Activated CD8-positive, alpha-beta memory T cell treated with anti-CD3 and anti-CD28 coated beads for 36 hours (primary cell): ENCODE measurements around the gene KREMEN1. TPM values are rescaled to one million over a fixed set of nuclear protein-coding genes. Genes with fewer than 3 reads are reported as not detected.

Experiments used
- CTCF ChIA-PET: fragments of 350-600 bp; sonication (Branson Sonifier 250); formaldehyde crosslinking; loops from one replicate; lab custom pipeline; 2021; ENCODE audit warnings: antibody characterized with exemption; lab: Charles Lee
- POLR2A ChIA-PET: fragments of 350-600 bp; sonication (Branson Sonifier 250); formaldehyde crosslinking; loops from one replicate; lab custom pipeline; 2021; ENCODE audit warnings: antibody characterized with exemption; lab: Charles Lee
- total RNA-seq, 2 experiments: library from RNA; stranded (reverse); gene quantifications; one replicate each; pipeline ENCODE4 v1.2.3, GENCODE V29; 2021

KREMEN1 gene
- total RNA-seq, 2 experiments from 2014 or later, result 0.13 to 0.15 TPM

DNA sequence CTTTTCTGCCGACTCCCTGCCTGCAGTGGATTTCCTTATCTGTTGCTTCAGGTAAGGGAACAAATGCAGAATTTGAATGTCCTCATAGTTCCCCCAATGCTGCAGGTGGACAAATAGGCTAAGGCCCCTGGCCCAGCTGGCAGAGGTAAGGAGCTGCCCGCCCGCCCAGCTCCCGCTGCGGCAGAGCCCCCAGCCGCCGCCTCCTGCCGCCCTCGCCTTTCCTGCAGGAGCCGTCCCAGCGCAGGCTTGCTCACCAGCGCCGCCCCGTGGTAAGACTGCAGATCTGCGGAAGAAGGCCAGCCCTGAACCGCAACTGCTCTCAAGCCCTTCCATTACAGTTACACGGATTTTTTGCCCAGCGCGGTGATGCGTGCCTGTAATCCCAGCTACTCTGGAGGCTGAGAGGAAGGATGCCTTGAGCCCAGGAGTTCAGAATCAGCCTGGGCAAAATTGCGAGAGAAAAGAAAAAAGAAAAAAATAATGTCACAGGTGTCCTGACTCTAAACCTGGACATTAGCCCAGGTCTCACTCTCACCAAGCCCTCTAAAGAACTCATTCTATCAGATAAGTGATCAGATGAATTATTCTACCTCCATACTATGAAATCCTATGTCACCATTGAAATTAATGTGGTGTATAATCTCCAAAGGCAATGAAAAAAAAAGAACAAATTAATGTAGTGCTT, 81.7 kb downstream of the KREMEN1 start:
- ChIA-PET CTCF (interaction anchor here (0.6 to 1.2 kb wide), 7 partner anchors 15 to 104 kb away, joined by 3 to 6 read pairs (median 3); no protein-coding TSS in a partner anchor), POLR2A (no interaction called here)

DNA sequence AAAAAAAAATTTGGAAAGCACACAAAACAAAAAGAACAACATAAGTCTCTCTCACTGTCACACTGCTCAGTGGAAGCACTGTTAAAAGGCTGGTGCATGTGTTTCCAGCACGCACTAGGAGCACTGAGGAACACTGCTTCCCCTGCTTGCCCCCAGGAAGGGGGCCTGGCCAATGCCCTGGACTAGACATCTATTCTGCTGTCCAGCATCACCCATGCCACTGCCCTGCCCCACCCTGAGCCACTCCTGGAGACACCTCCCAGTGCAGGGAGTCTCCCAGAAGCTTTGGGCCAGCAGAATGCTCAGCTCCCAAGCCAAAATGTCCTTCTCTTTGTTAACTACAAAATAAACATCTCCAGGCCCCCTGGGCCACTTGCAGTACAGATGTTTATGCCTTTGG, 83.1 kb downstream of the KREMEN1 start:
- CTCF ChIA-PET, result no interaction called here
- POLR2A ChIA-PET, result no interaction called here

DNA sequence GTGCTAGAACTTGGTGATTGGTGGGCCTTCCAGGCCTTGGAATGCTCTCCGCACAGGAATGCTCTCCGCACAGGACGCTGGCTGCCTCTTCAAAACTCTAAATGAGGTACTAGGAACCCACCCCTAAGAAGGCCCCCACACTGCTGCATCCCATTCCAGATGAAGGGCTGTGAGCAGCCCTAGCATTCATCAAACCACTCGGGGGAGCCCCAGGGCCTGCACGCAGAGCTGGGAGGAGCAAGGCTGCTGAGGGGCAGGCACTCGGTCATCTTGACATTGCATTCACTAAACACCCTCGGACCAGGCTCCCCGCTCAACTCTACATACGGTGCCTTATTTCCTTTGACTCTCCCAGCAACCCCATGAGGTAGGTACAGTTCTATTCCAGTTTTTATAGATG, 83.7 kb downstream of the KREMEN1 start:
- POLR2A ChIA-PET, result no interaction called here
- CTCF ChIA-PET, result interaction anchor here (1.3 kb wide), 1 partner anchor 89 kb away, joined by 3 read pairs; no protein-coding TSS in a partner anchor

DNA sequence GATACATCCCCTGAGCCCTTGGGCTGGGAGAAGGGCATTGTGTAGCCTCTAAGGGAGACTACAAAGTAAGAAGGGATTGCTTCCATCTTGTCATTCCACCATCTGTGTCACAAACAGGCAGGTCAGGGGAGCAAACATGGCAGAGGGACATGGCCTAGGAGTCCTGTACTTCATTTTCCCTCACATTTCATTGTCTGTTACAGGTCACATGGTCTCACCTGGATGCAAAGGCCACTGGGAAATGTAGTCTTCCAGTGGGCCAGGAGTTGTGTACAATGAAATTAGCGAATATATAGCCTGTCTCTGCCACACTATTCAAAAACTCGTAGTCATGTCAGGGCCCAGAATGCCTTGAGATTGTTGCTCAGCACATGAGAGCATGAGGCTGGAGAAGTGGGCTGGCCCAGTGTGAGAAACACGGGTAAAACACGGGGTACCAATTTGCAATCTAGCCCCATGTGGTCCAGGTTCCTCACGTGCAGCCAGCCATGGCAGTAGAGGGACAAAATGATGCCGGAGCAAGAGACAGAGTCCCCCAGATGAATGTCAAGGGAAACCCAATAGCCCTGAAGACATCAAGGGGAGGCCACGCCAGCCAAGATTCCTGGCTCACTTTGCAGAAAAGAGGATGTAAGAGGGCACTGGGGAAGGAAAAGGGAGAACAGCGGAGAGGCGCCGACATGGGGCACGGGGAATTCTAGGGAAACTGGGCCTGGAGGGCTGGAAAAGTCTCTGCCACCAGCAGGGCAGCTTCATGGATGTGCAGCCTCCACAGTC, 85.1 kb downstream of the KREMEN1 start:
- POLR2A ChIA-PET, result no interaction called here
- CTCF ChIA-PET, result interaction anchor here (1.3 kb wide), 1 partner anchor 88 kb away, joined by 3 read pairs; no protein-coding TSS in a partner anchor

DNA sequence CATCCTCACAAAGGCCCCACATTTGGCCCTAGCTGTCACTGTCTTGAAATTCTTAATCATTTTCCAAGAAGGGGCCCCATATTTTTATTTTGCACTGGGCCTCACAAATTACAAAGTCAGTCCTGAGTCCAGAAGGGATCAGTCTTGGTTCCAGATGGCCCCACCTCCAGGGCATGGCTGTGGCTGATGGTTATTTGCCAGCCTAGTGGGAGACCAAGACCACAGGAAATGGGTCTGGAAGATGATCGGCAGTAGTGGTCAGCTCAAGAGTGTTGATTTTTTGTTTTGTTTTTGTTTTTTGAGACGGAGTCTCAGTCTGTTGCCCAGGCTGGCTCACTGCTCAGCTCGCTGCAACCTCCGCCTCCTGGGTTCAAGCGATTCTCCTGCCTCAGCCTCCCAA, 85.7 kb downstream of the KREMEN1 start:
- ChIA-PET POLR2A (no interaction called here), CTCF (no interaction called here)

DNA sequence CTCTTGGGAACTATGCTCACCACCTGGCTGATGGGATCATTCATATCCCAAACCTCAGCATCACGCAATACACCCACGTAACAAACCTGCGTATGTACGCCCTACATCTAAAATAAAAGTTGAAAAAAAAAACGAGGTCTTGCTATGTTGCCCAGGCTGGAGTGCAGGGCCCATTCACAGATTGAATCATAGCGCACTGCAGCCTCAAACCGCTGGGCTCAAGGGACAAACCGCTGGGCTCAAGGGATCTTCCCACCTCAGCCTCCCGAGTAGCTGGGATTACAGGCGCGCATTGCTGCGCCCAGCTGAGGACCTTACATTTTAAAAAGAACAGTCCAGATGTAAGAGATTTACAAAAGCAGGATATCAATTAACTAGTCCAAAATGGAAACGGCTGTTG, 91.0 kb downstream of the KREMEN1 start:
- POLR2A ChIA-PET, result no interaction called here
- CTCF ChIA-PET, result no interaction called here

DNA sequence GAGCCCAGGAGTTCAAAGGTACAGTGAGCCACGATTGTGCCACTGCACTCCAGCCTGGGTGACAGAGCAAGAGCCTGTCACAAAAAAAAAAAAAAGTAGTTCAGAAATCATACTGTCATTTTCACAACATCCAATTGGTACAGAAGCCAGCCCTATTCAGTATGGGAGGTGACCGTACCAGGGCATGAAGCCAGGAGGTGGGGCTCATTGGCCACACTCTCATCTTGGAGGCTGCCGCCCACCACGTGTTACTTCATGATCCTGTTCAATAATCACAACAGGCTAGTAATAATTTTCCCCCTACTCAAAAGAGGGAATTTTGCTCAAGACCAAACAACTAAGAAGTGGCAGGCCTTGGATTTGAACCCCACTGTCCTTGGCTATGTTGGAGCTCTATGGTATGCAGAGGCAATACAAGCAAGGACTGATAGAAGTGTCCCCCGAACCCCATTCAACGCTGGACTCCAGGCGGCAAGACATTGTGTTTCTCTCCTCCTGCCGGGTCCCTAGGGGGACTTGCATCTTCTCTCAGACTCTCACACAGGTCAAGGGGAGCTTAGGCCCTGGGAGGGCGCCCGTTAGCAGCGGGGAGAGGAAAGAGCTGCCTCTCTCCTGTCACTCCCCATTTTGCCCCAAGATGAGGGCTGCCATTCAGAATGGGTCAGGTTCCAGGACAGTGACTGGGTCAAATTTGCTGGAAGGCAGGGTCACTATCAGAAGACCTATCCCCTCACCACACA, 92.7 kb downstream of the KREMEN1 start:
- CTCF ChIA-PET, result interaction anchor here (0.6 kb wide), 1 partner anchor 316 kb away, joined by 6 read pairs; no protein-coding TSS in a partner anchor
- POLR2A ChIA-PET, result no interaction called here

DNA sequence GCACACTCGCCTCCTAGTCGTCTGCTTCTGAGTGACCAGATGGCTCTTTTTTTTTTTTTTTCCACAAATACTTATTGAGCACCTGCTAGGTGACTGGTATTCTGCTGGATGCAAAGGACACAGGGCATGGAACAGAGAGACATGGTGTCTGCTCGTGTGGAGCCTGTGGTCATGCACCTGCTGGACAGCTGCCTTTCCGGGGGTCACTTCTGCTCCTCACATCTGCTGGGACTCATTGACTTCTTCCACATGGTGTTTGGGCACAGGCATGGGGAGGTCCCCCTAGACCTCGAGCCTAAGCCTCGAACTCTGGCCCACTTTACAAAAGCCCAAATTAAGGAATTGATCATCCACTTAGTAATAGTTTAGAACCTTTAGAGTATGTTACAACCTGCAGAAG, 93.3 kb downstream of the KREMEN1 start:
- CTCF ChIA-PET, result interaction anchor here (0.6 kb wide), 1 partner anchor 317 kb away, joined by 6 read pairs; no protein-coding TSS in a partner anchor
- POLR2A ChIA-PET, result no interaction called here

DNA sequence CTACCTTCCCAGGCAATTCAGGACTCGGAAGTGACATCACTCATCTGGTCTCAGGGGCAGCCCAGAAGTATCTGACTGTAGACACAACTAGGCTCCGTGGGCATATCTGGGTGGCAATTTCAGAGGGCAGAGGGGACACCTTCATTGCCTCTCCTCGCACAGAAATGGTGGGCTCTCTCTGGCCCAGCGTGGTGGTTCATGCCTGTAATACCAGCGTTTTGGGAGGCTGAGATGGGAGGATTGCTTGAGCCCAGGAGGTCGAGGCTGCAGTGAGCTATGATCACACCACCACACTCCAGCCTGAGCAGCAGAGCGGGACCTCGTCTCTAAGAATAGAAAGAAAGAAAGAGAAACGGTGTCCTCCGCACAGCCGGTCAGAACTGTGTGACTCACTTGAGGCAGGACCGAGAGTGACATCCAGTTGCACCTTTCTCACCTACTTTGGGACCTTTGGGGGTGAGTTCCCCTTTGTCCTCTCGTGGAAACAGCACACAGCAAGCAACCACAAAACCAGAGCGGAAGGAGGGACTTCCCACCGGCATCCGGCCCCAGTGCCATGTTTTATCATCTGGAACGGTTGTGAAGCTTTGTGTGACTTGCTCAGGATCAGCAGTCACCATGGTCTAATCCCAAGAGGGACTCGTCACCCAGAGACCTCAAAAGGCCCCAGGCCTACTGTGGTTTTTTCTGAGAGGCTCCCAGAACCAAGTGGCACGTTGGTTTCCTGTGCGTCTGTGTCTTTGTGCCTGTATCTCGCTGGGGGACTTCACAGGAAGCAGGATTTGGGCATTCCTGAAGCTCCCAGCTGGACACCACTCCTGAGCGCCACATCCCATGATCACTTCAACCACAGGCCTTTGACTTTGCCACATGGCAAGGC, 94.4 kb downstream of the KREMEN1 start:
- CTCF ChIA-PET, result interaction anchor here (0.6 to 0.7 kb wide), 2 partner anchors 66 to 406 kb away, joined by 3 read pairs; no protein-coding TSS in a partner anchor
- POLR2A ChIA-PET, result no interaction called here

DNA sequence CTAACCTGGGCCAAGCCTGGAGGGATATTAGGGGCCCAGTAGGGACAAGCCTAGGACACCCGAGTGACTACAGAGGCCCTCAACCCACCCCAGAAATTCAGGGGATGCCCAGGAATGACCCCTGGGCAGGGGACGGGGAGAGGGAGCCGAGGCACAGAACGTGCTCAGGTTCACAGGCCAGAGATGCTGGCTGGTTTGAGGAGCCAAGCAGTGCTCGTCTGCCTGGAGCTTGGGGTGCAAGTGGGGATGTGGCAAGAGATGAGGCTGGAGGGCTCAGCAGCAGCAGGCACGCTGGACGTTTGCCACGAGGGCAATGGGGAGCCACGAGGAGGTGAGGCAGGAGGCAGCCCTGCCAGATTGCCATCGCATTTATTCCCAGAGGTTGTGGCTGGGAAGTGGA, 98.9 kb downstream of the KREMEN1 start:
- POLR2A ChIA-PET, result no interaction called here
- CTCF ChIA-PET, result no interaction called here

DNA sequence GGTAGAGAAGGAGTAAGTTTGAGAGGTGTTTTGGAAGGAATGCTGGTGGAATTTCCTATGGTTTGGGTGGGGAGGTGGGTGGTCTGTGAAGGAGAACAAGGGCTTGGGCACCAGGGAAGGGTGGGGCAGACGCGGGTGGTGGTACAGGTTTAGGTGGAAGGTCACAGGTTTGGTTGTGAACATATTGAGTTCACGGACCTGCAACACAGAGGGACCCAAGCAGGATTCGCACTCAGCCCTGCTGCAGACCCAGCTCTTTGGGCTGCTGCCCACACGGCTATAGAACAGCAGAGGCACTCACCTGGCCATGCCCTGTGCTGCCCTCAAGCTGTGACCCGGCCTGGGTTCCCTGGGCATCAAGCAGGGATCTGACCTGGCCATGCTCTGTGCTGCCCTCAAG, 99.4 kb downstream of the KREMEN1 start:
- POLR2A ChIA-PET, result no interaction called here

DNA sequence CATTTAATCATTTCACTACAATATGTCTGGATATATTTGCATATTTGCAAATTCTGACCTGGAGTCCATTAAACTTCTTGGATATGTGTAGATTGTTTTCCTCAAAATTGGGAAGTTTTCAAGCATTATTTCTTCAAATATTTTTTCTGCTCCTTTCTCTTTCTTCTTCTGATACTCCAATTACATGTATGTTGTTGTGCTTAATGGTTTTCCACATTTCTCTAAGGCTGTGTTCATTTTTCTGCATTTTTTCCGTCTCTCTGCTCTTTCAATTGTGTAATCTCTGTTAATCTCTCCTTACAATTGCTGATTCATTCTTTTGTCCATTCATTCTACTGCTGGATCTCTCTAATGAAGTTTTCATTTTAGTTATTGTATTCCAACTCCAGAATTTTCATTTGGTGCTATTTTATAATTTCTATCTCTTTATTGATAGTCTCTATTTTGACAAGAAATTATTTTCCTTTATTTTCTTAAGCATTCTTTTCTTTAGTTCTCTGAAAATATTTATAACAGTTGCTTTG, 102.5 kb downstream of the KREMEN1 start:
- POLR2A ChIA-PET, result no interaction called here

More for the DNA sequence above, 99.4 kb downstream of the KREMEN1 start:
- CTCF ChIA-PET, result interaction anchor here (0.6 kb wide), 1 partner anchor 190 kb away, joined by 3 read pairs; no protein-coding TSS in a partner anchor

DNA sequence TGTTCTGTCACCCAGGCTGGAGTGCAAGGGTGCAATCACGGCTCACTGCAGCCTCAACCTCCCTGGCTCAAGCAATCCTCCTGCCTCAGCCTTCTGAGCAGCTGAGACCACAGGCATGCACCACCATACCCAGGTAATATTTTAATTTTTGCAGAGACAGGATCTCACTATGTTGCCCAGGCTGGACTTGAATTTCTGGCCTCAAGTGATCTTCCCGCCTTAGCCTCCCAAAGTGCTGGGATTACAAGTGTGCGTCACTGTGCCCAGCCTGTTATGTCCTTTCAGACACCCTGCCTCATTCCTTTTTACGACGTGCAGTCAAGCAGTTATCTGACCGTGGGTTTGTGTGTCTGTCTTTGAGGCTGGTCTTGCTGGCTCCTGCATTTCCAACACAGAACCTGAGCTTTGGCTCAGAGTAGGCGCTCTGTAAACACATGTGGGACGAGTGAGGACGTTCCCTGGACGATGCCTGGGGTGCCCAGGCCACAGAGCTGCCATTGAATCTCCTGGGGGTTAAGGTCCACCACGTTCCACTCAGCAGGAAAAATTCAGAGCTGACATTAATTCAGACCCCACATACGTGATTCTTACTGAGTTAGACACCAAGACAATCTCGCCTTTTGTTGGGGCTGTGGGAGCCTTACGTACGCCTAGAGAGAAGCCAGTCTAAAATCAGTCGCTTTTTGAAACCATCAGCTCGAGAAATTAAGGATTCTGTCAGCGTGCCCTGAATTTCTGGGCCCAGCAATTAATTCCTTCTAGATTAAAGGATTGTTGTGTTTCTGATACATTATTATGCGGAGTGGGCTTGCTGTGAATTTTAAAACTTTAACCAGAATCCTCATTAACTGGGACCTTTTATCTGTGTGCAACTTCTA, 111.4 kb downstream of the KREMEN1 start:
- CTCF ChIA-PET, result no interaction called here
- POLR2A ChIA-PET, result no interaction called here

More for the DNA sequence above, 102.5 kb downstream of the KREMEN1 start:
- CTCF ChIA-PET, result no interaction called here

DNA sequence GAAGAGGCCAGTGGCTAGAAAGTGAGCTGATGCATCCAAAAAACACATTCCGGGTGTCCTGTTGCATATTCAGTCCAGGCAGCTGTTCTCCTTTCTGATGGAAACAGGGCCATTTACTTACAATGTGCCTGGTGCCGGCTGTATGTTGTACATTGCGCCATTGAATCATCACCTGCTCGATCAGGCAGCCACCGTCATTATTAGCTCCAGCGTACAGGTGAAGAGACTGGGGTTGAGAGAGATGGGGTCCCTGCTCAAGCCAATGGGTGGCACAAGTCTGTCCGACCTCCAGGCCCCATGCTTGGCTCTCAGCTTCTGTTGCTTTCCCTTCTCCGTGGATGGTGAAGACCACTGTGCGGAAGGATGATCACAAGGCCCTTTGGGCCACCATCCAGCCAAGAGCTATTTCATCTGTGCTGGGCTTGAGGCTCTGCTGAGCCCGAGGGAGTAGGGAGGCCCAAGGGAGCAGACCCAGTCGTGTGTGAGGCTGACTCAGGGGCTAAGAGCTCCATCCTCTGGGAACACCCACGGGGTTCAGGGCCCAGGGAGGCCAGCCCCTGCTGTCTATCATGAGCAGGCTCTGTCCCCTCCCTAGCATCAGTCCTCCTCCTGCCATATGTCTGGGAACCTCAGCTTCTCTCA, 112.1 kb downstream of the KREMEN1 start:
- CTCF ChIA-PET, result no interaction called here
- POLR2A ChIA-PET, result no interaction called here

DNA sequence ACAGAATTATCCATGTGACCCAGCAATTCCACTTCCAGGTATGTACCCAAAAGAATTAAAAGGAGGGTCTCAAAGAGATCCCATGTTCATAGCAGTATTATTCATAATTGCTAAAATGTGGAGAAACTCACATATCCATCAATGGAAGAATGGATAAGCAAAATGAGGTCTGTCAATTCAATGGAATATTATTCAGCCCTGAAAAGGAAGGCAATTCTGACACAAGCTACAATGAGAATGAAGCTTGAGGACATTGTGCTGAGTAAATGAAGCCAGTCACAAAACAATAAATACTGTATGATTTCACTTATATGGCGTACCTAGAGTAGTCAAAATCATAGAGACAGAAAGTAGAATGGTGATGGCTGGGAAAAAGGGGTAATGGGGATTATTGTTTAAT, 113.5 kb downstream of the KREMEN1 start:
- ChIA-PET POLR2A (no interaction called here), CTCF (no interaction called here)

DNA sequence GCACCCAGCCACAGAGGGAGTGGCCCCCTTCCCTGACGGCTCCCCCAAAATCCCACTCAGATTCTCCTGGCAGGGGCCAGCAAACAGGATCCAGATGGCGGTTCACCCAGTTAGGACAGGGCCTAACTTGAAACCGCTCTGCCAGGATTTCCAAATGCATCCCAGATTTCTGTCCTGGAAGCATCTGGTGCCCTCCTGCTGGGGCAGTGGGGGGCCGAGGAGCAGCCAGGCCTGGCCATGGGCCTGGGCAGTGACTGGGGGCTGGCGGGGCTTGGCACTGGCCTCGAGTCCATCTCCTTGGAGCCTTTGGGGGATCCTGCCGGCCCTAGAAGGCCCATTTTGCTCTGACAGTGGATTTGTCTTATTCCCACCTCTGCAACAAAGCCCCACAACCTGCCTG, 115.0 kb downstream of the KREMEN1 start:
- ChIA-PET CTCF (no interaction called here), POLR2A (no interaction called here)

DNA sequence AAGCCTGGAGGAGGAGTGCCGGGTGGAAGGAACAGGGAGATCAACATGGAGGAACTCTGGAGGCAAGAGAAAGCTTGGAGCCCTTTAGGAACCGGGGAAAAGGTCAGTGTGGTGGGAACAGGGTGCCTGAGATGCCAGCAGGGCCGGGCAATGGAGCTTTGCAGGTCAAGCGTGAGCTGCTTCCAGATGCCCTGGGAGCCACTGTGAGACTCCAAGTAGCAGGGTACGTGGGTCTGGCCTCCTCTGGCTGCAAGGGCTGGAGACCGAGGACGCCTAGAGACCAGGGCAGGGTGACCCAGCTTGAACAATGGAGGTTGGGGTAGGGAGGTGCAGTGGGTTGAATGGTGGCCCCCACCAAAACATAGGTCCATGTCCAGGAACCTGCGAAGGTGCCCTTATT, 117.2 kb downstream of the KREMEN1 start:
- ChIA-PET CTCF (no interaction called here), POLR2A (no interaction called here)
